ENCODE data around the gene CTTNBP2. TPM values are rescaled to one million over a fixed set of nuclear protein-coding genes. Genes with fewer than 3 reads are reported as not detected.

The CTTNBP2 gene
- total and polyA plus RNA-seq, 10 of the 15 experiments (the other 5 are each of a cell fraction or from before 2014, with no cell fraction given): 0.04 to 0.43 TPM; not detected in 8

DNA sequence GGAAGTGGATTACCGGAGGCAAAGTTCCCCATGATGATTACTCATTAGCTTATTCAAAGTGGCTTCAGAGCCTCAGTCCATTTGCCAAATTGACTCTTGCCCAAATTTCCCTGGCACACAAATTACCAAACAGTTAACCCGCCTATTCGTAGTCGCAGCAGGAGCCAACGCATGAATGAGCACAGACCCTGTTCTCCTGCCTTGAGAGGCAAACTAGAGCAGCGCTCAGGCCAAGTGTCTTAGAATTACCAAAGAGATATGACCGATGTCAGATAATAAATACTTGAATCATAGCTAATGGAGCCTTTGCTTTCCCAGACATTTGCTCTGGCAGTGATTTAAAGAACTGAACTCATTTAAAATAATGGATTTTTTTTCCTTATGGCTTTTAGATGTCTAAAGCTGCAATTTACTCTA, 64.9 kb downstream of the CTTNBP2 start:
- no peak for ATAC-seq
- H3K9ac ChIP-seq (ENCODE audit: control insufficient read depth, insufficient read depth, low read length): no peak overlapping the region
- WGBS (ENCODE audit: insufficient coverage, insufficient replicate concordance, low lambda C conversion rate, missing lambda C conversion rate): 46% methylated on average over 7 of the region's 7 CpGs
- no peaks in the 10 kb centered on the region for H4K20me1 ChIP-seq (ENCODE audit: control insufficient read depth, insufficient read depth)
- no peak for DNase-seq (ENCODE audit: low read depth, low spot score)
- no peaks in the 10 kb centered on the region for H3K36me3 ChIP-seq (ENCODE audit: control insufficient read depth in 2 of 2, insufficient read depth in 2 of 2, low read length in 1 of 2)
- H3K4me3 ChIP-seq: no peak overlapping the region
- ChIA-PET POLR2A (interaction anchor here (1.0 kb wide), 1 partner anchor 10 kb away, joined by 4 read pairs; no protein-coding TSS in a partner anchor), CTCF (interaction anchor here (1.4 kb wide), 1 partner anchor 13 kb away, joined by 3 read pairs; no protein-coding TSS in a partner anchor), SMC1A (ENCODE audit: uncharacterized antibody, unreplicated experiment) (interaction anchor here (0.6 to 2.0 kb wide), 6 partner anchors 9 to 509 kb away, joined by 3 to 4 read pairs (median 3); no protein-coding TSS in a partner anchor), RAD21 (ENCODE audit: unreplicated experiment) (interaction anchor here (1.3 kb wide), 1 partner anchor 62 kb away, joined by 3 read pairs; no protein-coding TSS in a partner anchor)
- in situ Hi-C loops (cut with MboI): no loop called here
- no peaks in the 10 kb centered on the region for H3K9me3 ChIP-seq (replicated peaks; ENCODE audit: control insufficient read depth, insufficient read depth, low read length)
- no peak for FAIRE-seq
- no peak for TF ChIP-seq ZNF384 (IDR thresholded peaks at IDR 0.05; ENCODE audit: borderline replicate concordance, low read depth, low read length)
- TF ChIP-seq ZSCAN29 (IDR thresholded peaks at IDR 0.05): no peak
- TF ChIP-seq, protein P1, sequence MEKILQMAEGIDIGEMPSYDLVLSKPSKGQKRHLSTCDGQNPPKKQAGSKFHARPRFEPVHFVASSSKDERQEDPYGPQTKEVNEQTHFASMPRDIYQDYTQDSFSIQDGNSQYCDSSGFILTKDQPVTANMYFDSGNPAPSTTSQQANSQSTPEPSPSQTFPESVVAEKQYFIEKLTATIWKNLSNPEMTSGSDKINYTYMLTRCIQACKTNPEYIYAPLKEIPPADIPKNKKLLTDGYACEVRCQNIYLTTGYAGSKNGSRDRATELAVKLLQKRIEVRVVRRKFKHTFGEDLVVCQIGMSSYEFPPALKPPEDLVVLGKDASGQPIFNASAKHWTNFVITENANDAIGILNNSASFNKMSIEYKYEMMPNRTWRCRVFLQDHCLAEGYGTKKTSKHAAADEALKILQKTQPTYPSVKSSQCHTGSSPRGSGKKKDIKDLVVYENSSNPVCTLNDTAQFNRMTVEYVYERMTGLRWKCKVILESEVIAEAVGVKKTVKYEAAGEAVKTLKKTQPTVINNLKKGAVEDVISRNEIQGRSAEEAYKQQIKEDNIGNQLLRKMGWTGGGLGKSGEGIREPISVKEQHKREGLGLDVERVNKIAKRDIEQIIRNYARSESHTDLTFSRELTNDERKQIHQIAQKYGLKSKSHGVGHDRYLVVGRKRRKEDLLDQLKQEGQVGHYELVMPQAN (conservative IDR thresholded peaks at IDR 0.05): no peak
- TF ChIP-seq LARP7 (IDR thresholded peaks at IDR 0.05): no peak
- TF ChIP-seq, protein P2, sequence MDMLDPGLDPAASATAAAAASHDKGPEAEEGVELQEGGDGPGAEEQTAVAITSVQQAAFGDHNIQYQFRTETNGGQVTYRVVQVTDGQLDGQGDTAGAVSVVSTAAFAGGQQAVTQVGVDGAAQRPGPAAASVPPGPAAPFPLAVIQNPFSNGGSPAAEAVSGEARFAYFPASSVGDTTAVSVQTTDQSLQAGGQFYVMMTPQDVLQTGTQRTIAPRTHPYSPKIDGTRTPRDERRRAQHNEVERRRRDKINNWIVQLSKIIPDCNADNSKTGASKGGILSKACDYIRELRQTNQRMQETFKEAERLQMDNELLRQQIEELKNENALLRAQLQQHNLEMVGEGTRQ (IDR thresholded peaks at IDR 0.05; ENCODE audit: borderline replicate concordance, low read depth, low read length): no peak
- TF ChIP-seq BACH1 (IDR thresholded peaks at IDR 0.05; ENCODE audit: borderline replicate concordance): no peak
- no peak for TF ChIP-seq CREB1 (IDR thresholded peaks at IDR 0.05; ENCODE audit: low read depth)
- TF ChIP-seq, protein P3, sequence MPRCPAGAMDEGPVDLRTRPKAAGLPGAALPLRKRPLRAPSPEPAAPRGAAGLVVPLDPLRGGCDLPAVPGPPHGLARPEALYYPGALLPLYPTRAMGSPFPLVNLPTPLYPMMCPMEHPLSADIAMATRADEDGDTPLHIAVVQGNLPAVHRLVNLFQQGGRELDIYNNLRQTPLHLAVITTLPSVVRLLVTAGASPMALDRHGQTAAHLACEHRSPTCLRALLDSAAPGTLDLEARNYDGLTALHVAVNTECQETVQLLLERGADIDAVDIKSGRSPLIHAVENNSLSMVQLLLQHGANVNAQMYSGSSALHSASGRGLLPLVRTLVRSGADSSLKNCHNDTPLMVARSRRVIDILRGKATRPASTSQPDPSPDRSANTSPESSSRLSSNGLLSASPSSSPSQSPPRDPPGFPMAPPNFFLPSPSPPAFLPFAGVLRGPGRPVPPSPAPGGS (IDR thresholded peaks at IDR 0.05; ENCODE audit: borderline replicate concordance, insufficient read depth, low read depth, low read length, poor library complexity, severe bottlenecking): no peak
- TF ChIP-seq SREBF1 (IDR thresholded peaks at IDR 0.05; ENCODE audit: low read length): no peak
- TF ChIP-seq NR2C1 (IDR thresholded peaks at IDR 0.05): no peak
- TF ChIP-seq, protein P4, sequence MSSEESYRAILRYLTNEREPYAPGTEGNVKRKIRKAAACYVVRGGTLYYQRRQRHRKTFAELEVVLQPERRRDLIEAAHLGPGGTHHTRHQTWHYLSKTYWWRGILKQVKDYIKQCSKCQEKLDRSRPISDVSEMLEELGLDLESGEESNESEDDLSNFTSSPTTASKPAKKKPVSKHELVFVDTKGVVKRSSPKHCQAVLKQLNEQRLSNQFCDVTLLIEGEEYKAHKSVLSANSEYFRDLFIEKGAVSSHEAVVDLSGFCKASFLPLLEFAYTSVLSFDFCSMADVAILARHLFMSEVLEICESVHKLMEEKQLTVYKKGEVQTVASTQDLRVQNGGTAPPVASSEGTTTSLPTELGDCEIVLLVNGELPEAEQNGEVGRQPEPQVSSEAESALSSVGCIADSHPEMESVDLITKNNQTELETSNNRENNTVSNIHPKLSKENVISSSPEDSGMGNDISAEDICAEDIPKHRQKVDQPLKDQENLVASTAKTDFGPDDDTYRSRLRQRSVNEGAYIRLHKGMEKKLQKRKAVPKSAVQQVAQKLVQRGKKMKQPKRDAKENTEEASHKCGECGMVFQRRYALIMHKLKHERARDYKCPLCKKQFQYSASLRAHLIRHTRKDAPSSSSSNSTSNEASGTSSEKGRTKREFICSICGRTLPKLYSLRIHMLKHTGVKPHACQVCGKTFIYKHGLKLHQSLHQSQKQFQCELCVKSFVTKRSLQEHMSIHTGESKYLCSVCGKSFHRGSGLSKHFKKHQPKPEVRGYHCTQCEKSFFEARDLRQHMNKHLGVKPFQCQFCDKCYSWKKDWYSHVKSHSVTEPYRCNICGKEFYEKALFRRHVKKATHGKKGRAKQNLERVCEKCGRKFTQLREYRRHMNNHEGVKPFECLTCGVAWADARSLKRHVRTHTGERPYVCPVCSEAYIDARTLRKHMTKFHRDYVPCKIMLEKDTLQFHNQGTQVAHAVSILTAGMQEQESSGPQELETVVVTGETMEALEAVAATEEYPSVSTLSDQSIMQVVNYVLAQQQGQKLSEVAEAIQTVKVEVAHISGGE (CRISPR knock-in tag; IDR thresholded peaks at IDR 0.05): no peak
- H3K4me2 ChIP-seq (ENCODE audit: control insufficient read depth, insufficient read depth): no peak overlapping the region
- no peak overlapping the region for H2AFZ ChIP-seq (ENCODE audit: control insufficient read depth, low read depth, low read length)
- intact Hi-C loops (cut with micrococcal nuclease; ENCODE audit: unreplicated experiment): no loop called here
- no peaks in the 10 kb centered on the region for H3K4me1 ChIP-seq (ENCODE audit: control insufficient read depth, insufficient read depth, low read length)
- H3K27ac ChIP-seq (ENCODE audit: control insufficient read depth, insufficient read depth): no peak overlapping the region
- no peaks in the 10 kb centered on the region for H3K27me3 ChIP-seq (replicated peaks in 1 of 2; ENCODE audit: control insufficient read depth in 2 of 2, insufficient read depth in 2 of 2, low read length in 1 of 2)
- no TSS peak for BruUV-seq (replicated peaks)
- no peaks in the 10 kb centered on the region for H3K79me2 ChIP-seq (ENCODE audit: control insufficient read depth, insufficient read depth, low read length)
